OCI-LY3 (cell line): Measurements from ENCODE around the gene C2orf76.

Experiments used
- EZH2phosphoT487 ChIP-seq: fragments of 200-600 bp; shearing (Covaris generic); IDR thresholded peaks from 2 replicates; pipeline ENCODE4 v1.6.1; 2018; ENCODE audit warnings: antibody characterized with exemption, mixed run types, low read depth
- TF ChIP-seq, protein P1 (sequence below): fragments of 200-600, 300-600 bp; sonication (generic); IDR thresholded peaks from 2 replicates; pipeline ENCODE4 v1.5.1; 2014; ENCODE audit warnings: antibody characterized with exemption, low read length, low read depth

DNA sequence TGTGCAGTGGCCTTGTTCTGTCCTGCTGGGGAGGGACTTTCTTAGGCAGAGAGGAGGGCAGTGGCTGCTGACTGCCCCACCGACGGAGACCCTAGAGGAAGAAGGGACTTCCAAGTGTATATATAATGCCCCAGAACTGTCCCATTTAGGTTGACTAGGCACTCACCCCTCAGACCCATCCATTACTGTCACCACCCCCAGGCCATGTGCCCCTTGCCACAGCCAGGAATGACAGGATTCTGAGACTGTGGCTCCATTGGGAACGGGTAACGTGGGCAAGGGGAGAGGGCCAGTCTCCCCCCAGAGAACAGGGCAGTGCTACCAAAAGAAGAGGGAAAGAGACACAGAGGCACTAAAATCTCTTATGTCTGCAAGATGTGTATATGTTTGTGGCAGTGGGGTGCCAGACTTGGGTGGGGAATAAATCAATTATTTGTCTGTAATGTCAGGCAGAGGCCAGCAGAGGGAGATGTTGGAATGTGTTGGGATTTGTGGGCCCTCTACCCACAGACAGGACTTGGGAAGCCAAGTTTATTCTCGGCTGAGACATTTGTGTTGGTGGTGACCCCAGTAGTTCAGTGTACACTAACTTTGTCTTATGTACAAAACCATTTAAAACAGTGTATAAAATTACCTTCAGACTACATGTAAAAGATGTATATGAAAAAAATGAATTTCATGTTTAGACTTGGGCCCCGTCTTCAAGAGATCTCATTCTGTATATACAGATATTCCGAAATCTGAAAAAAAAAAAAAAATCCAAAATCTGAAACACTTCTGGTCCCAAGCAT is 41.0 kb upstream of the C2orf76 start:
- TF ChIP-seq, protein P1, sequence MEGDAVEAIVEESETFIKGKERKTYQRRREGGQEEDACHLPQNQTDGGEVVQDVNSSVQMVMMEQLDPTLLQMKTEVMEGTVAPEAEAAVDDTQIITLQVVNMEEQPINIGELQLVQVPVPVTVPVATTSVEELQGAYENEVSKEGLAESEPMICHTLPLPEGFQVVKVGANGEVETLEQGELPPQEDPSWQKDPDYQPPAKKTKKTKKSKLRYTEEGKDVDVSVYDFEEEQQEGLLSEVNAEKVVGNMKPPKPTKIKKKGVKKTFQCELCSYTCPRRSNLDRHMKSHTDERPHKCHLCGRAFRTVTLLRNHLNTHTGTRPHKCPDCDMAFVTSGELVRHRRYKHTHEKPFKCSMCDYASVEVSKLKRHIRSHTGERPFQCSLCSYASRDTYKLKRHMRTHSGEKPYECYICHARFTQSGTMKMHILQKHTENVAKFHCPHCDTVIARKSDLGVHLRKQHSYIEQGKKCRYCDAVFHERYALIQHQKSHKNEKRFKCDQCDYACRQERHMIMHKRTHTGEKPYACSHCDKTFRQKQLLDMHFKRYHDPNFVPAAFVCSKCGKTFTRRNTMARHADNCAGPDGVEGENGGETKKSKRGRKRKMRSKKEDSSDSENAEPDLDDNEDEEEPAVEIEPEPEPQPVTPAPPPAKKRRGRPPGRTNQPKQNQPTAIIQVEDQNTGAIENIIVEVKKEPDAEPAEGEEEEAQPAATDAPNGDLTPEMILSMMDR = peak; percentile 68
- no peak for TF ChIP-seq EZH2phosphoT487
